ENCODE measurements around the gene CNGA2.

DNA sequence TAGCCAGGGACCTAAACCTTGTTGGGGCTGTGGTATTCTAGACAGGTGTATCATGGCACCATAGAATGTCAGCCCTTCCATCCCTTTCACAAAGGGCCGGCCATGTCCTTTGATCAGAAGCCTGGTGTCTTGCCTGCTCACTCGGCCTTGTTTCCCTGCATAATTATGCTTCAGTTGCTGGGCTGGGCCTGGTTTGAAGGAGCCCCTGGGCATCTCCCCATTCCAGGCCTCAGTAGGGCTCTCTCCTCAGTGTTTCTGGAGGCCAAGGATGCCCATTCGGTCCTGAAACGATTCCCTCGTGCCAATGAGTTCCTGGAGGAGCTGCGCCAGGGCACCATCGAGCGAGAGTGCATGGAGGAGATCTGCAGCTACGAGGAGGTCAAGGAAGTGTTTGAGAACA is 34.8 kb upstream of the CNGA2 start:
- TF ChIP-seq, protein P1, sequence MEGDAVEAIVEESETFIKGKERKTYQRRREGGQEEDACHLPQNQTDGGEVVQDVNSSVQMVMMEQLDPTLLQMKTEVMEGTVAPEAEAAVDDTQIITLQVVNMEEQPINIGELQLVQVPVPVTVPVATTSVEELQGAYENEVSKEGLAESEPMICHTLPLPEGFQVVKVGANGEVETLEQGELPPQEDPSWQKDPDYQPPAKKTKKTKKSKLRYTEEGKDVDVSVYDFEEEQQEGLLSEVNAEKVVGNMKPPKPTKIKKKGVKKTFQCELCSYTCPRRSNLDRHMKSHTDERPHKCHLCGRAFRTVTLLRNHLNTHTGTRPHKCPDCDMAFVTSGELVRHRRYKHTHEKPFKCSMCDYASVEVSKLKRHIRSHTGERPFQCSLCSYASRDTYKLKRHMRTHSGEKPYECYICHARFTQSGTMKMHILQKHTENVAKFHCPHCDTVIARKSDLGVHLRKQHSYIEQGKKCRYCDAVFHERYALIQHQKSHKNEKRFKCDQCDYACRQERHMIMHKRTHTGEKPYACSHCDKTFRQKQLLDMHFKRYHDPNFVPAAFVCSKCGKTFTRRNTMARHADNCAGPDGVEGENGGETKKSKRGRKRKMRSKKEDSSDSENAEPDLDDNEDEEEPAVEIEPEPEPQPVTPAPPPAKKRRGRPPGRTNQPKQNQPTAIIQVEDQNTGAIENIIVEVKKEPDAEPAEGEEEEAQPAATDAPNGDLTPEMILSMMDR (IDR thresholded peaks at IDR 0.05 in 2 of 3, conservative IDR thresholded peaks at IDR 0.05 in 1 of 3; ENCODE audit: control insufficient read depth in 2 of 3, extremely low read depth in 1 of 3, insufficient read depth in 1 of 3, low read depth in 3 of 3, low read length in 3 of 3): no peak
- TF ChIP-seq POLR2AphosphoS5 (IDR thresholded peaks at IDR 0.05; ENCODE audit: low read length): no peak
- TF ChIP-seq, protein P2, sequence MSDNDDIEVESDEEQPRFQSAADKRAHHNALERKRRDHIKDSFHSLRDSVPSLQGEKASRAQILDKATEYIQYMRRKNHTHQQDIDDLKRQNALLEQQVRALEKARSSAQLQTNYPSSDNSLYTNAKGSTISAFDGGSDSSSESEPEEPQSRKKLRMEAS (IDR thresholded peaks at IDR 0.05; ENCODE audit: low read depth, low read length): no peak
- TF ChIP-seq, protein P3, sequence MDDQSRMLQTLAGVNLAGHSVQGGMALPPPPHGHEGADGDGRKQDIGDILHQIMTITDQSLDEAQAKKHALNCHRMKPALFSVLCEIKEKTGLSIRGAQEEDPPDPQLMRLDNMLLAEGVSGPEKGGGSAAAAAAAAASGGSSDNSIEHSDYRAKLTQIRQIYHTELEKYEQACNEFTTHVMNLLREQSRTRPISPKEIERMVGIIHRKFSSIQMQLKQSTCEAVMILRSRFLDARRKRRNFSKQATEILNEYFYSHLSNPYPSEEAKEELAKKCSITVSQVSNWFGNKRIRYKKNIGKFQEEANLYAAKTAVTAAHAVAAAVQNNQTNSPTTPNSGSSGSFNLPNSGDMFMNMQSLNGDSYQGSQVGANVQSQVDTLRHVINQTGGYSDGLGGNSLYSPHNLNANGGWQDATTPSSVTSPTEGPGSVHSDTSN (IDR thresholded peaks at IDR 0.05; ENCODE audit: insufficient replicate concordance, low read depth, low read length): no peak
- no peak for TF ChIP-seq ETV6 (conservative IDR thresholded peaks at IDR 0.05 in 1 of 2, IDR thresholded peaks at IDR 0.05 in 1 of 2; ENCODE audit: borderline replicate concordance in 1 of 2, low read depth in 1 of 2)
- no peak for TF ChIP-seq ESRRA (IDR thresholded peaks at IDR 0.05; ENCODE audit: low read length)
- TF ChIP-seq TCF3 (IDR thresholded peaks at IDR 0.05; ENCODE audit: borderline replicate concordance, insufficient read depth, low read depth, low read length): no peak

All from GM12878 (cell line).